Measurements from ENCODE around the gene GET3. TPM values are rescaled to one million over a fixed set of nuclear protein-coding genes. Genes with fewer than 3 reads are reported as not detected.

Gene GET3
- total and polyA plus RNA-seq, 7 experiments from 2014 or later: 22.6 to 60.3 (median 32.0) TPM

- Mint-ChIP-seq H3K4me3 (peak overlapping the region in 3 of 10 donors; percentile 2 to 48 (median 21)), H3K27me3 (peaks cover 10 to 32% (median 21%) of the 10 kb centered on the region in 5 donors), H3K36me3 (peaks cover 12 to 30% (median 22%) of the 10 kb centered on the region in 5 donors), H3K9me3 (peaks cover 0 to 12% (median 6%) of the 10 kb centered on the region in 11 donors), H3K27ac (no peak overlapping the region), H3K4me1 (peaks cover 0 to 13% (median 4%) of the 10 kb centered on the region in 7 donors)
- H3K4me3 ChIP-seq (ENCODE audit: low read length): no peak overlapping the region
- ChIA-PET CTCF (no interaction called here), POLR2A (no interaction called here)
- peaks cover 0 to 34% (median 0%) of the 10 kb centered on the region in 3 experiments for H3K36me3 ChIP-seq (ENCODE audit: control insufficient read depth in 2 of 3, insufficient read depth in 3 of 3, low read length in 3 of 3)
- H3K9me3 ChIP-seq (ENCODE audit: control insufficient read depth in 2 of 3, low read length in 3 of 3): peaks cover 0 to 12% (median 0%) of the 10 kb centered on the region in 3 experiments
- DNase-seq (no peak), ATAC-seq (no peak)
- no peaks in the 10 kb centered on the region for H3K4me1 ChIP-seq (ENCODE audit: control insufficient read depth in 2 of 2, insufficient read depth in 2 of 2, low read length in 2 of 2)
- no peaks in the 10 kb centered on the region for H3K27me3 ChIP-seq (ENCODE audit: control insufficient read depth in 2 of 2, insufficient read depth in 2 of 2, low read length in 2 of 2)
- no peak overlapping the region for H3K27ac ChIP-seq (ENCODE audit: low read depth, low read length)
- intact Hi-C loops (cut with micrococcal nuclease): no loop called here
Observed at GRCh38 chr19:12749938-12750521, 12.7 kb downstream of the GET3 start.

DNA sequence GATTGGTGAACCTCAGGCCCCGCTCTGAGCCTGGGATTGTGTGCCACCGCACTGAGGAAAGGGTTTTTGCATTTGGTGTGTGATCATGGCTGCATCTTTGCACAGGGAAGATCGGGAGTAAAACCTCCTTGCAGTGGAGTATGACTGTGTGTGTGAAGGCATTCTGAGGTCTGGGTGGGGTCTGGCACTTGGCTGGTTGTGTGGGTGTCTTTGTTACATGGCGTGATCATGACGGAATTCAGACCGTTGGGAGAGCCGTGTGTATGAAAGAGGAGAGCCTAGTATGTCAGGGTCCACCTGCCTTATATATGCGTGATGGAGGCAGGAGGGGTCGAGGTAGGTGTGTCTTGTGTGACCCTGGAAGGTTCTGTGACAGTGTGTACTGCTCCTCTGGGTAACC lies 13.6 kb downstream of the GET3 start:
- H3K36me3 ChIP-seq (ENCODE audit: control insufficient read depth in 2 of 3, insufficient read depth in 3 of 3, low read length in 3 of 3): peaks cover 0 to 26% (median 0%) of the 10 kb centered on the region in 3 experiments
- H3K4me3 ChIP-seq (ENCODE audit: low read length): no peak overlapping the region
- peaks cover 0 to 13% (median 4%) of the 10 kb centered on the region in 7 donors for H3K4me1 Mint-ChIP-seq
- no peak overlapping the region for H3K4me3 Mint-ChIP-seq
- H3K27ac ChIP-seq (ENCODE audit: low read depth, low read length): no peak overlapping the region
- ATAC-seq (no peak), DNase-seq (no peak)
- intact Hi-C loops (cut with micrococcal nuclease): no loop called here
- H3K27ac Mint-ChIP-seq: peak overlapping the region in 1 of 9 donors; percentile 5
- H3K27me3 ChIP-seq (ENCODE audit: control insufficient read depth in 2 of 2, insufficient read depth in 2 of 2, low read length in 2 of 2): no peaks in the 10 kb centered on the region
- ChIA-PET CTCF (no interaction called here), POLR2A (no interaction called here)
- H3K4me1 ChIP-seq (ENCODE audit: control insufficient read depth in 2 of 2, insufficient read depth in 2 of 2, low read length in 2 of 2): no peaks in the 10 kb centered on the region
- peaks cover 13 to 32% (median 25%) of the 10 kb centered on the region in 5 donors for H3K27me3 Mint-ChIP-seq
- H3K9me3 ChIP-seq (ENCODE audit: control insufficient read depth in 2 of 3, low read length in 3 of 3): peaks cover 0 to 12% (median 0%) of the 10 kb centered on the region in 3 experiments
- peaks cover 0 to 12% (median 6%) of the 10 kb centered on the region in 11 donors for H3K9me3 Mint-ChIP-seq
- H3K36me3 Mint-ChIP-seq: peaks cover 12 to 24% (median 16%) of the 10 kb centered on the region in 5 donors

DNA sequence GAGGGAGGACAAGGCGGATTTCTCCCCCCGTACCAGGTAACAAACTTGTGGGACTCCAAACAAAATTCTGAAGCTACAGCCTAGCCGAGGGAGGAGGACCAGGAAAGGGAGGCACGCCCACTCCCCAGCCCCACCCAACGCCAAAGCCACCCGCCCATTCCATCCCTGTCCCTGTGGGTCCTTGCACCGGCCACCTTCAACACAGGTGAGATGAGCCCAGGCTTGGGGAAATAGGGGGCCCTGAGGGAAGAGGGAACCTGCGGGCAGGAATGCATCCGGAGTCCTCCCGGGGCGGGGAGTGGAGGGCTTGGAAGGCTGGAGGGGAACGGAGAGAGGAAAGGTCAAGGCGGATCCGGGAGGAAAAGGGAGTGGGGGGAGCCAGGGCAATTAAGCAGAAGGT lies 14.3 kb downstream of the GET3 start, which contains the start of gene BEST2:
BEST2 (plus strand) TSS at position 157 of the 400 bp plus-strand sequence. CDS start 802 bp downstream, outside the sequence.
- CTCF ChIA-PET: no interaction called here
- peaks cover 0 to 12% (median 0%) of the 10 kb centered on the region in 3 experiments for H3K9me3 ChIP-seq (ENCODE audit: control insufficient read depth in 2 of 3, low read length in 3 of 3)
- no peak within 1 kb of the TSS for H3K4me3 ChIP-seq (ENCODE audit: low read length)
- peak within 1 kb of the TSS in 2 of 9 donors; percentile 14 to 25 for H3K27ac Mint-ChIP-seq
- H3K36me3 ChIP-seq (ENCODE audit: control insufficient read depth in 2 of 3, insufficient read depth in 3 of 3, low read length in 3 of 3): peaks cover 0 to 18% (median 0%) of the 10 kb centered on the region in 3 experiments
- H3K27ac ChIP-seq (ENCODE audit: low read depth, low read length): no peak within 1 kb of the TSS
- intact Hi-C loops (cut with micrococcal nuclease): no loop called here
- POLR2A ChIA-PET: no interaction called here
- peaks cover 18 to 37% (median 25%) of the 10 kb centered on the region in 5 donors for H3K27me3 Mint-ChIP-seq
- H3K9me3 Mint-ChIP-seq: peaks cover 0 to 12% (median 6%) of the 10 kb centered on the region in 11 donors
- H3K4me1 ChIP-seq (ENCODE audit: control insufficient read depth in 2 of 2, insufficient read depth in 2 of 2, low read length in 2 of 2): no peaks in the 10 kb centered on the region
- no peaks in the 10 kb centered on the region for H3K27me3 ChIP-seq (ENCODE audit: control insufficient read depth in 2 of 2, insufficient read depth in 2 of 2, low read length in 2 of 2)
- ATAC-seq: no peak
- H3K36me3 Mint-ChIP-seq: peaks cover 12 to 18% (median 13%) of the 10 kb centered on the region in 5 donors
- H3K4me3 Mint-ChIP-seq: no peak within 1 kb of the TSS
- peaks cover 0 to 13% (median 4%) of the 10 kb centered on the region in 7 donors for H3K4me1 Mint-ChIP-seq
- no peak for DNase-seq

- Histone ChIP-seq H3K4me1 (ENCODE audit: control insufficient read depth in 2 of 2, insufficient read depth in 2 of 2, low read length in 2 of 2) (no peaks in the 10 kb centered on the region), H3K9me3 (ENCODE audit: control insufficient read depth in 2 of 3, low read length in 3 of 3) (peaks cover 0 to 11% (median 0%) of the 10 kb centered on the region in 3 experiments), H3K36me3 (ENCODE audit: control insufficient read depth in 2 of 3, insufficient read depth in 3 of 3, low read length in 3 of 3) (peaks cover 0 to 12% (median 0%) of the 10 kb centered on the region in 3 experiments), H3K4me3 (ENCODE audit: low read length) (no peak overlapping the region), H3K27ac (ENCODE audit: low read depth, low read length) (no peak overlapping the region), H3K27me3 (ENCODE audit: control insufficient read depth in 2 of 2, insufficient read depth in 2 of 2, low read length in 2 of 2) (no peaks in the 10 kb centered on the region)
- H3K9me3 Mint-ChIP-seq: peaks cover 0 to 12% (median 6%) of the 10 kb centered on the region in 11 donors
- H3K27me3 Mint-ChIP-seq: peaks cover 18 to 37% (median 25%) of the 10 kb centered on the region in 5 donors
- ChIA-PET POLR2A (no interaction called here), CTCF (interaction anchor here (0.6 to 1.1 kb wide), 3 partner anchors 10 to 46 kb away, joined by 3 to 5 read pairs (median 3); no protein-coding TSS in a partner anchor)
- DNase-seq: no peak
- intact Hi-C loops (cut with micrococcal nuclease): no loop called here
- H3K36me3 Mint-ChIP-seq: peaks cover 11 to 12% (median 12%) of the 10 kb centered on the region in 5 donors
- peak overlapping the region in 1 of 9 donors; percentile 25 for H3K27ac Mint-ChIP-seq
- H3K4me3 Mint-ChIP-seq: no peak overlapping the region
- H3K4me1 Mint-ChIP-seq: peaks cover 0 to 13% (median 4%) of the 10 kb centered on the region in 7 donors
- no peak for ATAC-seq
Observed at GRCh38 chr19:12752056-12752781, 14.9 kb downstream of the GET3 start.

- intact Hi-C loops (cut with micrococcal nuclease): no loop called here
- H3K27me3 Mint-ChIP-seq: peaks cover 18 to 39% (median 26%) of the 10 kb centered on the region in 5 donors
Observed at GRCh38 chr19:12754465-12755196, 17.3 kb downstream of the GET3 start.

More at GRCh38 chr19:12754465-12755196, 17.3 kb downstream of the GET3 start:
- ATAC-seq (no peak), DNase-seq (no peak)
- CTCF ChIA-PET: interaction anchor here (2.6 kb wide), 1 partner anchor 37 kb away, joined by 10 read pairs; no protein-coding TSS in a partner anchor
- Histone ChIP-seq H3K4me3 (ENCODE audit: low read length) (no peak overlapping the region), H3K9me3 (ENCODE audit: control insufficient read depth in 2 of 3, low read length in 3 of 3) (no peaks in the 10 kb centered on the region), H3K4me1 (ENCODE audit: control insufficient read depth in 2 of 2, insufficient read depth in 2 of 2, low read length in 2 of 2) (peaks cover 0 to 7% of the 10 kb centered on the region in 2 donors), H3K36me3 (ENCODE audit: control insufficient read depth in 2 of 3, insufficient read depth in 3 of 3, low read length in 3 of 3) (no peaks in the 10 kb centered on the region), H3K27ac (ENCODE audit: low read depth, low read length) (no peak overlapping the region), H3K27me3 (ENCODE audit: control insufficient read depth in 2 of 2, insufficient read depth in 2 of 2, low read length in 2 of 2) (no peaks in the 10 kb centered on the region)
- no peak overlapping the region for H3K27ac Mint-ChIP-seq
- H3K4me3 Mint-ChIP-seq: no peak overlapping the region
- no peaks in the 10 kb centered on the region for H3K36me3 Mint-ChIP-seq
- POLR2A ChIA-PET: interaction anchor here (1.0 to 1.3 kb wide), 2 partner anchors 8 to 41 kb away, joined by 3 read pairs; no protein-coding TSS in a partner anchor
- H3K4me1 Mint-ChIP-seq: peaks cover 0 to 12% (median 8%) of the 10 kb centered on the region in 7 donors
- H3K9me3 Mint-ChIP-seq: no peaks in the 10 kb centered on the region
